DOHH2 (cell line): ENCODE results near the gene PF4V1.
"Not testable (repeated sequence)": the region's sequence is repeated elsewhere in the genome, so short reads cannot be mapped to it uniquely, and the experiment has no call there.

Experiments used
- H3F3A ChIP-seq: fragments of 200-600 bp; sonication (generic), shearing (Covaris generic); 2 replicates; pipeline ENCODE4 v1.6.0; 2016; ENCODE audit warnings: antibody characterized with exemption, mild to moderate bottlenecking; ENCODE audit not compliant: control insufficient read depth, insufficient read depth
- H3K27ac ChIP-seq: fragments of 200-600 bp; sonication (generic); 2 replicates; pipeline ENCODE4 v1.5.1; 2014; ENCODE audit warnings: low read depth, mild to moderate bottlenecking, low read length, moderate library complexity
- H3K27me3 ChIP-seq: fragments of 200-600 bp; sonication (generic); 2 replicates; pipeline ENCODE4 v1.6.1; 2014; ENCODE audit warnings: mild to moderate bottlenecking, low read length, mixed read lengths; ENCODE audit not compliant: control insufficient read depth
- H3K36me3 ChIP-seq: fragments of 200-600 bp; sonication (generic); 2 replicates; pipeline ENCODE4 v1.6.1; 2014; ENCODE audit warnings: mild to moderate bottlenecking, low read length, moderate library complexity, mixed read lengths; ENCODE audit not compliant: control insufficient read depth
- H3K4me1 ChIP-seq: fragments of 200-600 bp; sonication (generic); 2 replicates; pipeline ENCODE4 v1.6.1; 2014; ENCODE audit warnings: mild to moderate bottlenecking, low read length, mixed read lengths; ENCODE audit not compliant: control insufficient read depth
- H3K4me2 ChIP-seq: fragments of 200-600 bp; sonication (generic); 2 replicates; pipeline ENCODE4 v1.6.0; 2014; ENCODE audit warnings: mild to moderate bottlenecking, low read length, moderate library complexity
- H3K4me3 ChIP-seq: fragments of 200-600 bp; sonication (generic); 2 replicates; pipeline ENCODE4 v1.5.1; 2014; ENCODE audit warnings: mild to moderate bottlenecking, low read length, mixed read lengths
- H3K79me2 ChIP-seq: fragments of 200-600 bp; sonication (generic); 2 replicates; pipeline ENCODE4 v1.6.1; 2014; ENCODE audit warnings: mild to moderate bottlenecking, low read length, mixed read lengths; ENCODE audit not compliant: control insufficient read depth
- H3K9me2 ChIP-seq: fragments of 200-600 bp; sonication (generic); replicated peaks from 2 replicates; pipeline ENCODE4 v1.6.1; 2014; ENCODE audit warnings: mild to moderate bottlenecking, low read length, mixed read lengths; ENCODE audit not compliant: control insufficient read depth
- H3K9me3 ChIP-seq: fragments of 200-600 bp; sonication (generic); 2 replicates; pipeline ENCODE4 v1.6.1; 2014; ENCODE audit warnings: antibody characterized with exemption, low read length, mixed read lengths; ENCODE audit not compliant: control insufficient read depth, insufficient read depth
- H4K20me1 ChIP-seq: fragments of 200-600 bp; sonication (generic); 2 replicates; pipeline ENCODE4 v1.6.0; 2014; ENCODE audit warnings: low read depth, mild to moderate bottlenecking, antibody characterized with exemption, low read length, moderate library complexity; ENCODE audit not compliant: control insufficient read depth, insufficient read depth
- CTCF ChIP-seq: fragments of 200-600 bp; sonication (generic); IDR thresholded peaks from one replicate; pipeline ENCODE4 v1.5.1; 2014; ENCODE audit warnings: antibody characterized with exemption, mild to moderate bottlenecking, low read depth, low read length; ENCODE audit not compliant: poor library complexity, severe bottlenecking
- EZH2phosphoT487 ChIP-seq: fragments of 200-600 bp; sonication (generic); IDR thresholded peaks from 2 replicates; pipeline ENCODE4 v1.6.1; 2017; ENCODE audit warnings: borderline replicate concordance, mild to moderate bottlenecking, antibody characterized with exemption, low read length, moderate library complexity, mixed read lengths

Gene PF4V1

GRCh38 chr4:73895201-73896175, 42.4 kb downstream of the PF4V1 start:
- no peak overlapping the region for H3K4me3 ChIP-seq

GRCh38 chr4:73896416-73896815, 43.3 kb downstream of the PF4V1 start:
- Histone ChIP-seq H3K36me3 (no peaks in the 10 kb centered on the region), H3K9me3 (no peaks in the 10 kb centered on the region), H3K4me1 (no peaks in the 10 kb centered on the region), H4K20me1 (no peaks in the 10 kb centered on the region), H3K27ac (no peak overlapping the region), H3F3A (no peaks in the 10 kb centered on the region), H3K9me2 (no peaks in the 10 kb centered on the region), H3K79me2 (no peaks in the 10 kb centered on the region), H3K4me2 (no peak overlapping the region), H3K27me3 (no peaks in the 10 kb centered on the region), H3K4me3 (no peak overlapping the region)
- TF ChIP-seq EZH2phosphoT487: no peak

More at GRCh38 chr4:73895201-73896175, 42.4 kb downstream of the PF4V1 start:
- Histone ChIP-seq H3K4me1 (no peaks in the 10 kb centered on the region), H3K27ac (no peak overlapping the region), H3K79me2 (no peaks in the 10 kb centered on the region), H3K27me3 (no peaks in the 10 kb centered on the region), H3K36me3 (no peaks in the 10 kb centered on the region), H3K9me2 (no peaks in the 10 kb centered on the region), H3F3A (no peaks in the 10 kb centered on the region), H3K9me3 (no peaks in the 10 kb centered on the region), H3K4me2 (no peak overlapping the region), H4K20me1 (no peaks in the 10 kb centered on the region)
- no peak for TF ChIP-seq CTCF
- TF ChIP-seq EZH2phosphoT487: no peak

GRCh38 chr4:73897380-73898136, 44.5 kb downstream of the PF4V1 start:
- H3F3A ChIP-seq: no peaks in the 10 kb centered on the region
- no peaks in the 10 kb centered on the region for H3K27me3 ChIP-seq
- H3K4me1 ChIP-seq: no peaks in the 10 kb centered on the region
- no peaks in the 10 kb centered on the region for H3K79me2 ChIP-seq
- H3K36me3 ChIP-seq: no peaks in the 10 kb centered on the region
- no peak overlapping the region for H3K27ac ChIP-seq
- H4K20me1 ChIP-seq: no peaks in the 10 kb centered on the region
- H3K9me2 ChIP-seq: no peaks in the 10 kb centered on the region
- H3K4me2 ChIP-seq: no peak overlapping the region
- no peak for TF ChIP-seq CTCF
- no peak for TF ChIP-seq EZH2phosphoT487
- no peak overlapping the region for H3K4me3 ChIP-seq
- H3K9me3 ChIP-seq: no peaks in the 10 kb centered on the region

- H3K36me3 ChIP-seq, H3K4me3 ChIP-seq, H3K27me3 ChIP-seq, H4K20me1 ChIP-seq, H3K27ac ChIP-seq, H3K79me2 ChIP-seq, H3K4me1 ChIP-seq, H3K4me2 ChIP-seq, H3K9me2 ChIP-seq, H3K9me3 ChIP-seq, H3F3A ChIP-seq: not testable (repeated sequence)
Observed at GRCh38 chr4:73899338-73899737, 46.2 kb downstream of the PF4V1 start.
